ENCODE measurements around the gene COBLL1.

GRCh38 chr2:164677733-164678132, 163.9 kb downstream of the COBLL1 start:
- TF ChIP-seq EP300 (IDR thresholded peaks at IDR 0.05) (no peak), CTCF (IDR thresholded peaks at IDR 0.05) (no peak)
